ENCODE data around the gene SURF6.

Gene SURF6

DNA sequence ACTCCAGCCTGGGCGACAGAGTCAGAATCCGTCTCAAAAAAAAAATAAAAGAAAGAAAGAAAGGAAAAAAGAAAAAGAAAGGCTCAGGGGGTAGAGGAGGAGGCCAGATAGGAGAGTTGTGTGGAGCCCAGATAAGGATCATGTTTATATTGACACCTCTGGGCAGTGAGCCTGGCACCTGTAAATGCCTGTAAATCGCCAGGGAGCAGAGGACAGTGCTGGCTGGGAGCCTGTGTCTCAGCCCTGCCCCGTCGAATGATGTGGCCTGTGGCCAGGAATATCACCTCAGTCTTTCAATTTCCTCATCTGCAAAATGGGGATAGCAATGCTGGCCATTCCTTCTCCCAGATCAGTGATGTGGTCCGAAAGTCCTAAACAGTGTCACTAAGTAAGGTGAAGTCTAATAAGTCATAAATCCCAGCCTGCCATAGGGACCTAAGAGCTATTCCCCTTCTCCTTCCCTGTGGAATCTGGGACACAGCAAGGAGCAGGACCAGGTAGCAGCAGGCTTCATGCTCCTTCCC is 50.7 kb downstream of the SURF6 start:
- no peak for DNase-seq (ENCODE audit: low spot score)

DNA sequence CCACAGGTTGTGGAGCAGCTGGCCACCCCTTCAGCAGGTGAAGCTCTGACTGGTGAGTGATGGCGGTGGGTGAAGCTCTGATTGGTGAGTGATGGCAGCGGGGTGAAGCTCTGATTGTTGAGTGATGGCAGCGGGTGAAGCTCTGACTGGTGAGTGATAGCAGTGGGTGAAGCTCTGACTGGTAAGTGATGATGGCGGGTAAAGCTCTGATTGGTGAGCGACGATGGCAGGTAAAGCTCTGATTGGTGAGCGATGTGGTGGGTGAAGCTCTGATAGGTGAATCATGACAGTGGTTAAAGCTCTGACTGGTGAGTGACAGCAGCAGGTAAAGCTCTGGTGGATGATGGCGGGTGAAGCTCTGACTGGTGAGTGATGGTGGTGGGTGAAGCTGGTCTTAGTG is 51.6 kb downstream of the SURF6 start:
- no peak for DNase-seq (ENCODE audit: low spot score)

DNA sequence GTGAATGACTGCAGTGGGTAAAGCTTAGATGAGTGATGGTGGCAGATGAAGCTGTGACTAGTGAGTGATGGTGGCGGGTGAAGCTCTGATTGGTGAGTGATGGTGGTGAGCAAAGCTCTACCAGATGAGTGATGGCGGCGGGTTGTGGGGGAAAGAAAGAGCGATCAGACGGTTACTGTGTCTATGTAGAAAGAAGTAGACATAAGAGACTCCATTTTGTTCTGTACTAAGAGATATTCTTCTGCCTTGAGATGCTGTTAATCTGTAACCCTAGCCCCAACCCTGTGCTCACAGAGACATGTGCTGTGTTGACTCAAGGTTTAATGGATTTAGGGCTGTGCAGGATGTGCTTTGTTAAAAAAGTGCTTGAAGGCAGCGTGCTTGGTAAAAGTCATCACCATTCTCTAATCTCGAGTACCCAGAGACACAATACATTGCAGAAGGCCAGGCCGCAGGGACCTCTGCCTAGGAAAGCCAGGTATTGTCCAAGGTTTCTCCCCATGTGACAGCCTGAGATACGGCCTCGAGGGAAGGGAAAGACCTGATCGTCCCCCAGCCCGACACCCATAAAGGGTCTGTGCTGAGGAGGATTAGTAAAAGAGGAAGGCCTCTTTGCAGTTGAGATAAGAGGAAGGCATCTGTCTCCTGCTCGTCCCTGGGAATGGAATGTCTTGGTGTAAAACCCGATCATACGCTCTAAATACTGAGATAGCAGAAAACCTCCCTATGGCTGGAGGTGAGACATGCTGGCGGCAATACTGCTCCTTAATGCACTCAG is 52.5 kb downstream of the SURF6 start:
- peak; percentile 57 for DNase-seq (ENCODE audit: low spot score)

DNA sequence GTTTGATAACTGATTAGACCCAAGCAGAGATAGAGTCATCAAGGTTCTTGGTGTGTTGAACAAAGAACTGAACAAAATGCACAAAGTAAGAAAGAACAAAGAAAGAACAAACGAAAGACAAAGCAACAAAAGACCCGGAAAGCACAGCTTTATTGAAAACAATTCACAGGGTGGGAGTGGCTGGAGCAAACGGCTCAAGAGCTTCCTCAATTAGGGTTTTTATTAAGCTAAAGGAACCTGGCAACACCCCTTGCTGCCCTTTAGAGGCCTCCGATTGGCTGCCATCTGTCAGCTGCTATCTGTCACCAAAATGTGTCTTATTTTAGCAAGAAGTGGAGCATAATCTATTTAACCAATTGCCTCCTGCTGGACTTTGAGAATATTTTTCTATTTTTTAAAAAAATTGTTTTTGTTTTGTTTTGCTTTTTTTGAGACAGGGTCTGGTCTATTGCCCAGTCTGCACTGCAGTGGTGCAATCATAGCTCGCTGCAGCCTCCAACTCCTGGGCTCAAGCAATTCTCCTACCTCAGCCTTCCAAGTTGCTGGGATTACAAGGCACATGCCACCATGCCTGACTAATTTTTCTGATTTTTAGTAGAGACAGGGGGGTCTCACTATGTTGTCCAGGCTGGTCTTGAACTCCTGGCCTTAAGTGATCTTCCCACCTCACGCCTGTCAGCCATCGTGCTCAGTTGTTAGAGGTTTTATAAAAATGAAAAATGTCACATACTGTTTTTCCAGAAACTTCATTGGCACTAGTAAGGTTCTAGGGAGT is 53.3 kb downstream of the SURF6 start:
- DNase-seq (ENCODE audit: low spot score) = no peak

DNA sequence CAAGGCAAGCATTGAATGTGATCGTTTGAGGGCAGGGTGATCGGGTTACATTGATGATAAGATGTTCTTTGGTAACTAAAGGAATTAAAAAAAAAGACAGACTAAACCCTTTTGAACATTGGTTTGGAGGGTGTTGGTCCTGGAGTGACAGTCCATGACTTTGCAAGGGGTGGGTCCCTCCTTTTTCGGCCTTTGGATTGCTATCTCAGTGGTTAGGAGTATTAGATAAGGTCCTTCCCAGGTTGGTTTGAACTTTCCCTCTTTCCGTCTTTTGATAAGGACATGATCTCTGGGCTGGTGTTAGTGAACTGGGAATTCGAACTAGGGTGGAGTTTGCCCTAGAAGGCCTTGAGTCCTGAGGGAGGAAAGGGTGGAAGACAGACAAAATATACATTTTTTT is 55.6 kb downstream of the SURF6 start:
- no peak for DNase-seq (ENCODE audit: low spot score)

All from RKO (cell line).